Measurements from ENCODE around the gene GAGE12E.
"Not testable (repeated sequence)": the region's sequence is repeated elsewhere in the genome, so short reads cannot be mapped to it uniquely, and the experiment has no call there.

Gene GAGE12E

GRCh38 chrX:49550989-49551388 is at the start of gene GAGE12E:
Gene GAGE12E (plus strand): TSS chrX:49551289. CDS start chrX:49552444, 1,155 bp downstream.
- DNase-seq = not testable (repeated sequence)

GRCh38 chrX:49531877-49532276 is 19.2 kb upstream of the GAGE12E start, which contains the start of gene GAGE12C:
Gene GAGE12C (plus strand): TSS chrX:49532177. CDS start chrX:49533332, 1,155 bp downstream.
- not testable (repeated sequence) for DNase-seq

DNA sequence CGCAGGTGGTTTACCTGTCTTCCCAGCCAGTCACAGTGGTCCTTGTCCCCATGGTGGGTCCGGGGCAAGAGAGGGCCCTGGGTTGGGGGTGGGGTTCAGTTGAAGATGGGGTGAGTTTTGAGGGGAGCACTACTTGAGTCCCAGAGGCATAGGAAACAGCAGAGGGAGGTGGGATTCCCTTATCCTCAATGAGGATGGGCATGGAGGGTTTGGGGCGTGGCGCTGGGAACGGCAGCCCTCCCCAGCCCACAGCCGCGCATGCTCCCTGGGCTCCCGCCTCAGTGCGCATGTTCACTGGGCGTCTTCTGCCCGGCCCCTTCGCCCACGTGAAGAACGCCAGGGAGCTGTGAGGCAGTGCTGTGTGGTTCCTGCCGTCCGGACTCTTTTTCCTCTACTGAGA is 9.7 kb upstream of the GAGE12E start, which contains the start of gene GAGE12D:
TSS of gene GAGE12D (plus strand) at position 301 of the 400 bp plus-strand sequence. CDS start 1,155 bp downstream, outside the sequence.
- not testable (repeated sequence) for DNase-seq

DNA sequence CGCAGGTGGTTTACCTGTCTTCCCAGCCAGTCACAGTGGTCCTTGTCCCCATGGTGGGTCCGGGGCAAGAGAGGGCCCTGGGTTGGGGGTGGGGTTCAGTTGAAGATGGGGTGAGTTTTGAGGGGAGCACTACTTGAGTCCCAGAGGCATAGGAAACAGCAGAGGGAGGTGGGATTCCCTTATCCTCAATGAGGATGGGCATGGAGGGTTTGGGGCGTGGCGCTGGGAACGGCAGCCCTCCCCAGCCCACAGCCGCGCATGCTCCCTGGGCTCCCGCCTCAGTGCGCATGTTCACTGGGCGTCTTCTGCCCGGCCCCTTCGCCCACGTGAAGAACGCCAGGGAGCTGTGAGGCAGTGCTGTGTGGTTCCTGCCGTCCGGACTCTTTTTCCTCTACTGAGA is 9.5 kb downstream of the GAGE12E start, which contains the start of gene GAGE12F:
TSS of gene GAGE12F (plus strand) at position 301 of the 400 bp plus-strand sequence. CDS start 1,155 bp downstream, outside the sequence.
- not testable (repeated sequence) for DNase-seq

DNA sequence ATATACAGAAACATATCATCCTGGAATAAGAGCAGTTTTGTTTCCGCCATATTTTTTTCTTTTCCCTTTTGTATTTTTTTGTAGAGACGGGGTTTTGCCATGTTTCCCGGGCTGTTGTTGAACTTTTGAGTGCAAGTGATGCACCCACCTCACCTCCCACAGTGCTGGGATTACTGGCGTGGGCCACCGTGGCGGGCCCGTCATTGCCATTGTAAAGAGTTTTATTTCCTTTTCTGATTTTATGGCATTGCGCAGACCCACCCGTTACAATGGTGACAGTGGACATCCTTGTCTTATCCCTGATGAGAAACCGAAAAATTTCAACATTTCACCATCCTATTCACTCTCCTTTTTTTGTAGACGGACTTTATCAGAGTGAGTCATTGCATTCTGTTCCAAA is 17.6 kb downstream of the GAGE12E start:
- DNase-seq = not testable (repeated sequence)

GRCh38 chrX:49569152-49569551 is 18.1 kb downstream of the GAGE12E start:
- not testable (repeated sequence) for DNase-seq

- not testable (repeated sequence) for DNase-seq
Observed at GRCh38 chrX:49570100-49570499, 19.0 kb downstream of the GAGE12E start, which contains the start of gene GAGE12G. Gene GAGE12G (plus strand): TSS chrX:49570400. CDS start chrX:49571555, 1,155 bp downstream.

GRCh38 chrX:49579649-49580048 is 28.6 kb downstream of the GAGE12E start, which contains the start of gene GAGE12H:
Gene GAGE12H (plus strand): TSS chrX:49579949. CDS start chrX:49581104, 1,155 bp downstream.
- DNase-seq = not testable (repeated sequence)

GRCh38 chrX:49589196-49589595 is 38.1 kb downstream of the GAGE12E start, which contains the start of gene GAGE2A:
Gene GAGE2A (plus strand): TSS chrX:49589496. CDS start chrX:49590651, 1,155 bp downstream.
- DNase-seq = not testable (repeated sequence)

GRCh38 chrX:49589769-49590478 is 38.8 kb downstream of the GAGE12E start:
- DNase-seq = not testable (repeated sequence)

DNA sequence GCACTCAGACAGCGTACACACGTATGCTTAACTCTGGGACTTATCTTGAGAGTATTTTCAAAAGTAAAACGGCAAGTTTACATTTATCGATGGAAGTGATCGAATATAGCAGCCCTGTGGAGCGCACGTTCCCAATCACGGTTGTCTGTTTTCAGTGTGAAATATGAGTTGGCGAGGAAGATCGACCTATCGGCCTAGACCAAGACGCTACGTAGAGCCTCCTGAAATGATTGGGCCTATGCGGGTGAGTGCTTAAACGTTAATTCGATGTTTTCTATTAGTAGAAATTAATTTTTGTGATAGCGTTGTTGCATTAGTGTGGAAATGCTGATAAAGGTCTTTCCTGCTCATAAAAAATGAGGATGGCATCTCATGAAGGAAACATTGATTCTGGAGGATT is 39.4 kb downstream of the GAGE12E start:
- DNase-seq = not testable (repeated sequence)

DNA sequence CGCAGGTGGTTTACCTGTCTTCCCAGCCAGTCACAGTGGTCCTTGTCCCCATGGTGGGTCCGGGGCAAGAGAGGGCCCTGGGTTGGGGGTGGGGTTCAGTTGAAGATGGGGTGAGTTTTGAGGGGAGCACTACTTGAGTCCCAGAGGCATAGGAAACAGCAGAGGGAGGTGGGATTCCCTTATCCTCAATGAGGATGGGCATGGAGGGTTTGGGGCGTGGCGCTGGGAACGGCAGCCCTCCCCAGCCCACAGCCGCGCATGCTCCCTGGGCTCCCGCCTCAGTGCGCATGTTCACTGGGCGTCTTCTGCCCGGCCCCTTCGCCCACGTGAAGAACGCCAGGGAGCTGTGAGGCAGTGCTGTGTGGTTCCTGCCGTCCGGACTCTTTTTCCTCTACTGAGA is 47.6 kb downstream of the GAGE12E start, which contains the start of gene GAGE1:
TSS of gene GAGE1 (plus strand) at position 301 of the 400 bp plus-strand sequence. CDS start 1,155 bp downstream, outside the sequence.
- not testable (repeated sequence) for DNase-seq
